ENCODE measurements around the gene FOLR2.

The FOLR2 gene

GRCh38 chr11:72233056-72233772 lies 16.6 kb downstream of the FOLR2 start:
- TF ChIP-seq CTCF (IDR thresholded peaks at IDR 0.05; ENCODE audit: low read length): no peak
- no peak for TF ChIP-seq EZH2 (IDR thresholded peaks at IDR 0.05; ENCODE audit: borderline replicate concordance, low read length)
- Histone ChIP-seq H3K4me1 (ENCODE audit: insufficient read depth, low read length, severe bottlenecking) (peaks cover under 1% of the 10 kb centered on the region), H3K79me2 (ENCODE audit: insufficient read depth, low read length) (no peaks in the 10 kb centered on the region), H3K9ac (ENCODE audit: low read length) (no peak overlapping the region), H3K9me3 (ENCODE audit: low read length) (no peaks in the 10 kb centered on the region), H3K4me3 (ENCODE audit: low read depth, low read length, poor library complexity, severe bottlenecking) (no peak overlapping the region), H3K27me3 (ENCODE audit: insufficient read depth, low read length) (no peaks in the 10 kb centered on the region), H3K4me2 (ENCODE audit: low read length) (no peak overlapping the region), H3F3A (ENCODE audit: insufficient read depth, low read length) (no peaks in the 10 kb centered on the region), H3K27ac (ENCODE audit: low read depth, low read length, poor library complexity, severe bottlenecking) (no peak overlapping the region), H3K9me2 (ENCODE audit: low read depth, low read length) (no peaks in the 10 kb centered on the region), H3K36me3 (ENCODE audit: insufficient read depth, low read length) (peaks cover 95% of the 10 kb centered on the region), H4K20me1 (ENCODE audit: insufficient read depth, low read length) (no peaks in the 10 kb centered on the region), H2AFZ (ENCODE audit: low read length) (no peak overlapping the region)

- H3K27ac ChIP-seq (ENCODE audit: low read depth, low read length, poor library complexity, severe bottlenecking): no peak overlapping the region
- no peaks in the 10 kb centered on the region for H3K79me2 ChIP-seq (ENCODE audit: insufficient read depth, low read length)
- H3K36me3 ChIP-seq (ENCODE audit: insufficient read depth, low read length): peaks cover 95% of the 10 kb centered on the region
- no peaks in the 10 kb centered on the region for H3K27me3 ChIP-seq (ENCODE audit: insufficient read depth, low read length)
- no peak overlapping the region for H3K4me3 ChIP-seq (ENCODE audit: low read depth, low read length, poor library complexity, severe bottlenecking)
- no peaks in the 10 kb centered on the region for H3F3A ChIP-seq (ENCODE audit: insufficient read depth, low read length)
- H2AFZ ChIP-seq (ENCODE audit: low read length): no peak overlapping the region
- no peak overlapping the region for H3K9ac ChIP-seq (ENCODE audit: low read length)
- no peaks in the 10 kb centered on the region for H3K9me2 ChIP-seq (ENCODE audit: low read depth, low read length)
- H3K9me3 ChIP-seq (ENCODE audit: low read length): no peaks in the 10 kb centered on the region
- no peak overlapping the region for H3K4me2 ChIP-seq (ENCODE audit: low read length)
- H3K4me1 ChIP-seq (ENCODE audit: insufficient read depth, low read length, severe bottlenecking): no peaks in the 10 kb centered on the region
- TF ChIP-seq CTCF (IDR thresholded peaks at IDR 0.05; ENCODE audit: low read length): no peak
- no peak for TF ChIP-seq EZH2 (IDR thresholded peaks at IDR 0.05; ENCODE audit: borderline replicate concordance, low read length)
- no peaks in the 10 kb centered on the region for H4K20me1 ChIP-seq (ENCODE audit: insufficient read depth, low read length)
Measured at GRCh38 chr11:72233773-72234513, 17.3 kb downstream of the FOLR2 start.

GRCh38 chr11:72234514-72234830 lies 17.9 kb downstream of the FOLR2 start:
- no peak for TF ChIP-seq EZH2 (IDR thresholded peaks at IDR 0.05; ENCODE audit: borderline replicate concordance, low read length)
- no peak for TF ChIP-seq CTCF (IDR thresholded peaks at IDR 0.05; ENCODE audit: low read length)
- H3K79me2 ChIP-seq (ENCODE audit: insufficient read depth, low read length): no peaks in the 10 kb centered on the region
- no peaks in the 10 kb centered on the region for H3K27me3 ChIP-seq (ENCODE audit: insufficient read depth, low read length)
- H3K9ac ChIP-seq (ENCODE audit: low read length): no peak overlapping the region
- H3K36me3 ChIP-seq (ENCODE audit: insufficient read depth, low read length): peaks cover 89% of the 10 kb centered on the region
- H3K4me2 ChIP-seq (ENCODE audit: low read length): no peak overlapping the region
- H3K9me3 ChIP-seq (ENCODE audit: low read length): no peaks in the 10 kb centered on the region
- no peaks in the 10 kb centered on the region for H3F3A ChIP-seq (ENCODE audit: insufficient read depth, low read length)
- no peaks in the 10 kb centered on the region for H3K4me1 ChIP-seq (ENCODE audit: insufficient read depth, low read length, severe bottlenecking)
- no peaks in the 10 kb centered on the region for H4K20me1 ChIP-seq (ENCODE audit: insufficient read depth, low read length)
- no peak overlapping the region for H3K27ac ChIP-seq (ENCODE audit: low read depth, low read length, poor library complexity, severe bottlenecking)
- no peak overlapping the region for H3K4me3 ChIP-seq (ENCODE audit: low read depth, low read length, poor library complexity, severe bottlenecking)
- H3K9me2 ChIP-seq (ENCODE audit: low read depth, low read length): no peaks in the 10 kb centered on the region
- no peak overlapping the region for H2AFZ ChIP-seq (ENCODE audit: low read length)

Data from OCI-LY1 (cell line).